GM18502 (cell line): Measurements from ENCODE around the gene CCDC61.

ENCODE experiments used
- ATAC-seq: cut with Tn5 transposase; IDR thresholded peaks from one replicate; pipeline ENCODE4 v1.9.1; 2021; ENCODE audit warnings: mild to moderate bottlenecking; ENCODE audit not compliant: unreplicated experiment, poor library complexity

The CCDC61 gene

GRCh38 chr19:45973553-45974338 is 21.5 kb upstream of the CCDC61 start, which contains the start of gene NOVA2:
Gene NOVA2 (minus strand): TSS chr19:45973865. CDS start chr19:45973351, 514 bp downstream.
- ATAC-seq = no peak

- ATAC-seq = no peak
Measured at GRCh38 chr19:45975306-45976070, 19.8 kb upstream of the CCDC61 start.

- ATAC-seq = no peak
Measured at GRCh38 chr19:45976178-45976577, 19.1 kb upstream of the CCDC61 start.

GRCh38 chr19:45978156-45978555 is 17.1 kb upstream of the CCDC61 start:
- no peak for ATAC-seq

- ATAC-seq = no peak
Measured at GRCh38 chr19:45981350-45981749, 13.9 kb upstream of the CCDC61 start.

GRCh38 chr19:45985321-45985720 is 9.9 kb upstream of the CCDC61 start:
- no peak for ATAC-seq

GRCh38 chr19:45990113-45990728 is 5.0 kb upstream of the CCDC61 start:
- ATAC-seq = no peak

GRCh38 chr19:45994456-45994997 is 740 bp upstream of the CCDC61 start:
- ATAC-seq = no peak

GRCh38 chr19:45995715-45996385 is 583 bp downstream of the CCDC61 start:
- ATAC-seq = no peak

GRCh38 chr19:45996933-45997332 is 1.7 kb downstream of the CCDC61 start:
- no peak for ATAC-seq

GRCh38 chr19:45998834-45999233 is 3.6 kb downstream of the CCDC61 start:
- no peak for ATAC-seq

- ATAC-seq = no peak
Measured at GRCh38 chr19:45999653-46000121, 4.4 kb downstream of the CCDC61 start.

GRCh38 chr19:46000491-46001246 is 5.4 kb downstream of the CCDC61 start:
- ATAC-seq = no peak

- ATAC-seq = no peak
Measured at GRCh38 chr19:46002678-46003275, 7.5 kb downstream of the CCDC61 start.

GRCh38 chr19:46006411-46006810 is 11.1 kb downstream of the CCDC61 start:
- no peak for ATAC-seq

- no peak for ATAC-seq
Measured at GRCh38 chr19:46009530-46010510, 14.6 kb downstream of the CCDC61 start.

GRCh38 chr19:46014534-46014933 is 19.3 kb downstream of the CCDC61 start:
- ATAC-seq = no peak
